Tibial nerve (tissue), 3 donors: Measurements from ENCODE around the gene GNAI3.
A peak's percentile ranks its signal among the peaks of the same experiment; 100 is the strongest.

Experiments used
- CTCF ChIP-seq, 5 experiments: fragments of 200-600 bp in 3 of 5; fragments of 450-650 bp in 2 of 5; sonication (generic) in 3 of 5; IDR thresholded peaks; one replicate each; pipeline ENCODE4 v1.5.1; 2016 to 2019; ENCODE audit warnings: antibody characterized with exemption in 5 of 5, mild to moderate bottlenecking in 3 of 5, moderate library complexity in 2 of 5
- POLR2A ChIP-seq, 2 donors: fragments of 450-650 bp; IDR thresholded peaks; one replicate each; pipeline ENCODE4 v1.6.1; 2017; ENCODE audit warnings: antibody characterized with exemption in 2 of 2, mild to moderate bottlenecking in 2 of 2, moderate library complexity in 2 of 2

- TF ChIP-seq CTCF (IDR thresholded peaks at IDR 0.05), result no peak
- TF ChIP-seq POLR2A (IDR thresholded peaks at IDR 0.05), result peak; percentile 96 to 98
These were observed at the start of gene GNAI3 for GRCh38 chr1:109548321-109549267.
